Endodermal cell (in vitro differentiated cells): Measurements from ENCODE around the gene ARHGAP26. TPM values are rescaled to one million over a fixed set of nuclear protein-coding genes. Genes with fewer than 3 reads are reported as not detected.

Experiments used
- DNase-seq: peaks from one replicate; pipeline ENCODE4 v3.0.0-alpha.2; 2017
- H3K27ac ChIP-seq: 2 replicates; pipeline ENCODE4 v1.5.1; 2013; ENCODE audit warnings: mild to moderate bottlenecking, low read depth, low read length, moderate library complexity
- H3K27me3 ChIP-seq: 2 replicates; pipeline ENCODE4 v1.6.1; 2013; ENCODE audit warnings: mild to moderate bottlenecking, low read length, moderate library complexity; ENCODE audit not compliant: insufficient read depth, control insufficient read depth, poor library complexity, severe bottlenecking
- H3K36me3 ChIP-seq: 2 replicates; pipeline ENCODE4 v1.7.0; 2013; ENCODE audit warnings: mild to moderate bottlenecking, low read length, moderate library complexity; ENCODE audit not compliant: control insufficient read depth, insufficient read depth
- H3K4me1 ChIP-seq: one replicate; pipeline ENCODE4 v1.7.0; 2013; ENCODE audit warnings: low read length; ENCODE audit not compliant: control insufficient read depth, insufficient read depth
- H3K4me3 ChIP-seq: 2 replicates; pipeline ENCODE4 v1.5.1; 2013; ENCODE audit warnings: mild to moderate bottlenecking, low read length, moderate library complexity
- H3K9ac ChIP-seq: 2 replicates; pipeline ENCODE4 v1.6.1; 2013; ENCODE audit warnings: mild to moderate bottlenecking, low read length, moderate library complexity; ENCODE audit not compliant: poor library complexity, severe bottlenecking; ENCODE audit errors: extremely low read depth
- H3K9me3 ChIP-seq: 2 replicates; pipeline ENCODE4 v1.6.1; 2013; ENCODE audit warnings: mild to moderate bottlenecking, low read length, moderate library complexity; ENCODE audit not compliant: control insufficient read depth
- H3K27ac Mint-ChIP-seq: 2 replicates; pipeline ENCODE4 v1.8.0; 2020; ENCODE audit warnings: mixed read lengths
- H3K27me3 Mint-ChIP-seq: 2 replicates; pipeline ENCODE4 v1.8.0; 2021; ENCODE audit warnings: mild to moderate bottlenecking, mixed read lengths; ENCODE audit not compliant: insufficient read depth
- H3K36me3 Mint-ChIP-seq: 2 replicates; pipeline ENCODE4 v1.8.0; 2020; ENCODE audit warnings: low read depth, mixed read lengths
- H3K4me1 Mint-ChIP-seq: 2 replicates; pipeline ENCODE4 v1.8.0; 2020; ENCODE audit warnings: mixed read lengths
- H3K4me3 Mint-ChIP-seq: 2 replicates; pipeline ENCODE4 v1.8.0; 2020; ENCODE audit warnings: mild to moderate bottlenecking, moderate library complexity, mixed read lengths
- H3K9me3 Mint-ChIP-seq: 2 replicates; pipeline ENCODE4 v1.8.0; 2020; ENCODE audit warnings: mild to moderate bottlenecking, mixed read lengths
- WGBS, 2 experiments: methylation state at CpG; one replicate each; pipeline versions ENCODE4 v1.1.5 to v1.1.7; 2013; ENCODE audit warnings: missing lambda C conversion rate in 2 of 2, mixed read lengths in 1 of 2; ENCODE audit not compliant: insufficient coverage in 1 of 2, insufficient read length in 1 of 2; 5-methylcytosine and 5-hydroxymethylcytosine counted together
- total RNA-seq, 2 donors: library from RNA; stranded (reverse); fragmentation: NEBNext Ultra II Directional in 1 of 2; extraction: Animal tissue kit (Norgen Biotek cat#: 25700) in 1 of 2; gene quantifications; 2 replicates in 1 of 2; 3 replicates in 1 of 2; pipeline ENCODE4 v1.2.1, GENCODE V29; 2021
- TF ChIP-seq, protein P1 (sequence below): fragments of 200-600 bp; sonication (generic); conservative IDR thresholded peaks from 2 replicates; pipeline ENCODE4 v1.5.0; 2021; ENCODE audit warnings: antibody characterized with exemption, mild to moderate bottlenecking

Gene ARHGAP26
- total RNA-seq, 2 donors from 2014 or later, result 49.2 to 60.5 TPM

DNA sequence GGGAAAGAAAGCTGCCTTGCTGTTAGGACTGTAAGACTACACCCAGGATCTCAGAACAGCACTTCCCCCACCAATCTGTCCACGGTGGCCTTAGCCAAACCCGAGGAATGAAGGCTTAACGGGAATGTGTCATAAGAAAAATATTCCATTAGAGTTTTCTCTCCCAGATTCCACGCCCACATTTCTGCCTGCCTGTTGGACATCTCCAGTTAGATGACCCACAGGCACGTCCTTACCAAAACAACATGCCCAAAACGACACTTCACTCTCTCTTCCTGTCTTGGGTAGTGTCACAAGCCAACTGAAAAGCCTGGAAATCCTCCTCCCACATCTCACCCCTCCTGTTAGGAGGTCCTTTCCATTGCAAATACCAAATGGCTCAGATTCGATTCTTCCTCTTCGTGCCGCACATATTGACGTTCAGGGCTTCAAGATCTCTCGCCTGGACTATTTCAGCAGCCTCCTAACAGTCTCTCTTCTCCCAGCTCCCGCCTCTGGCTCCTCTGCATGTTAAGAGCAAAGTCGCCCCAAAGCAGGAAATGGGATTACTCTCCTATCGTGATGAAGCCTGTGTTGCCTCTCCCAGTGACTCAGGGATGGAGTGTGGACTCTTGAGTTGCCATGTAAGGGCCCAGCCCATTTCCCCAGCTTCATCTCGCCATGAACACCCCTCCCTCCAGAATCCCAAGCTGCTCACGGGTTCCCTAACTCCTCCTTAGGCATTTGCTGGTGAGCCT is 474.0 kb downstream of the ARHGAP26 start:
- 86 to 90% methylated on average over 13 to 16 of the region's 16 CpGs for WGBS, 2 experiments
- Mint-ChIP-seq H3K36me3 (no peaks in the 10 kb centered on the region), H3K4me3 (no peak overlapping the region), H3K9me3 (peaks cover 12% of the 10 kb centered on the region), H3K4me1 (peaks cover 25% of the 10 kb centered on the region), H3K27me3 (no peaks in the 10 kb centered on the region), H3K27ac (no peak overlapping the region)
- H3K27me3 ChIP-seq, result no peaks in the 10 kb centered on the region
- H3K9me3 ChIP-seq, result peaks cover 12% of the 10 kb centered on the region
- H3K36me3 ChIP-seq, result no peaks in the 10 kb centered on the region
- H3K4me1 ChIP-seq, result peaks cover 11% of the 10 kb centered on the region
- DNase-seq, result no peak
- H3K27ac ChIP-seq, result no peak overlapping the region
- TF ChIP-seq, protein P1, sequence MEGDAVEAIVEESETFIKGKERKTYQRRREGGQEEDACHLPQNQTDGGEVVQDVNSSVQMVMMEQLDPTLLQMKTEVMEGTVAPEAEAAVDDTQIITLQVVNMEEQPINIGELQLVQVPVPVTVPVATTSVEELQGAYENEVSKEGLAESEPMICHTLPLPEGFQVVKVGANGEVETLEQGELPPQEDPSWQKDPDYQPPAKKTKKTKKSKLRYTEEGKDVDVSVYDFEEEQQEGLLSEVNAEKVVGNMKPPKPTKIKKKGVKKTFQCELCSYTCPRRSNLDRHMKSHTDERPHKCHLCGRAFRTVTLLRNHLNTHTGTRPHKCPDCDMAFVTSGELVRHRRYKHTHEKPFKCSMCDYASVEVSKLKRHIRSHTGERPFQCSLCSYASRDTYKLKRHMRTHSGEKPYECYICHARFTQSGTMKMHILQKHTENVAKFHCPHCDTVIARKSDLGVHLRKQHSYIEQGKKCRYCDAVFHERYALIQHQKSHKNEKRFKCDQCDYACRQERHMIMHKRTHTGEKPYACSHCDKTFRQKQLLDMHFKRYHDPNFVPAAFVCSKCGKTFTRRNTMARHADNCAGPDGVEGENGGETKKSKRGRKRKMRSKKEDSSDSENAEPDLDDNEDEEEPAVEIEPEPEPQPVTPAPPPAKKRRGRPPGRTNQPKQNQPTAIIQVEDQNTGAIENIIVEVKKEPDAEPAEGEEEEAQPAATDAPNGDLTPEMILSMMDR, result no peak
- H3K9ac ChIP-seq, result no peak overlapping the region
- peak overlapping the region; percentile 44 for H3K4me3 ChIP-seq

DNA sequence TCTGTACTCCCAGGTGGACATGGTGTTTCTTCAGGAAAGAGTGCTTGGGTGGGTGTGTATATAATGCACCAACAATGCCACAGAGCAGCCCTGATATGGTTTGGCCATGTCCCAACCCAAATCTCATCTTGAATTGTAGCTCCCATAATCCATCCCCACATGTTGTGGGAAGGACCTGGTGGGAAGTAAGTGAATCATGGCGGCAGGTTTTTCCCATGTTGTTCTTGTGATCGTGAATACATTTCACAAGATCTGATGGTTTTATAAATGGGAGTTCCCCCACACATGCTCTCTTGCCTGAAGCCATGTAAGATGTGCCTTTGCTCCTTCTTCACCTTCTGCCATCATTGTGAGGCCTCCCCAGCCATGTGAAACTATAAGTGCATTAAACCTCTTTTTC is 474.8 kb downstream of the ARHGAP26 start:
- Histone ChIP-seq H3K9ac (no peak overlapping the region), H3K27ac (no peak overlapping the region), H3K4me3 (peak overlapping the region; percentile 44), H3K27me3 (no peaks in the 10 kb centered on the region), H3K36me3 (no peaks in the 10 kb centered on the region), H3K4me1 (peaks cover 11% of the 10 kb centered on the region), H3K9me3 (peaks cover 12% of the 10 kb centered on the region)
- TF ChIP-seq, protein P1, result no peak
- H3K27me3 Mint-ChIP-seq, result no peaks in the 10 kb centered on the region
- H3K27ac Mint-ChIP-seq, result no peak overlapping the region
- 77 to 79% methylated on average over 2 of the region's 2 CpGs for WGBS, 2 experiments
- H3K4me1 Mint-ChIP-seq, result peaks cover 25% of the 10 kb centered on the region
- no peaks in the 10 kb centered on the region for H3K36me3 Mint-ChIP-seq
- H3K9me3 Mint-ChIP-seq, result peaks cover 12% of the 10 kb centered on the region
- DNase-seq, result no peak
- no peak overlapping the region for H3K4me3 Mint-ChIP-seq

DNA sequence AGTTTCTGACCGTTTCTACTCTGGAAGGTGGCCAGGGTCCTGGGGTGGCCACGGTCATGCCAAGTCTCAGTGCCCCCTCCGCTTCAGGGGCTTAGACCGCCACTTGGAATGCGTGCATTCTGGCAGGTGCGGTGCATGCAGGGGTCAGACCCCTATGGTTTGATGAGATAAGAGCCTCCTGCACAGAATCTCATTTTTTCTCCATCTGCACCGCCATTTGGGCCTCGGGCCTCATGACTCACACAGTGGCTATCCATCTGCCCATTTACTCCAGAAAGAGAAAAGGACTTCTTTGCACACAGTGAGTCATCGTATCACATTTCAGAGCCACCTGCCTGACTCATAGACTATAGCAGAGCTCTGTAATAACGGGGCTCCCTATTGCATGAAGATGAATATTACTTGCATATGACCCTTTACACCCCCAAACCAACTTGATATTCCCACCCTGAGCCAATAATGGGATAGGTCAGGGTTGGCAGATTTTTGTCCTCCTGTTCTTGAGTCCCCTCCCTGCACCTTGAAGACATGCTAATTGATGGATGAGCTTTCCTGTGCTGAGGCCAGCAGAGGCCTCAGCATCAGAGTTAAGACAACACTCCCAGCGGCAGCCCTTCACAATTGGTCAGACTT is 475.9 kb downstream of the ARHGAP26 start:
- Histone ChIP-seq H3K4me1 (peaks cover 9% of the 10 kb centered on the region), H3K36me3 (no peaks in the 10 kb centered on the region), H3K27me3 (no peaks in the 10 kb centered on the region), H3K9ac (no peak overlapping the region), H3K4me3 (no peak overlapping the region), H3K27ac (no peak overlapping the region), H3K9me3 (peaks cover 12% of the 10 kb centered on the region)
- TF ChIP-seq, protein P1, result no peak
- H3K9me3 Mint-ChIP-seq, result peaks cover 12% of the 10 kb centered on the region
- DNase-seq, result no peak
- H3K4me3 Mint-ChIP-seq, result no peak overlapping the region
- H3K36me3 Mint-ChIP-seq, result no peaks in the 10 kb centered on the region
- H3K27me3 Mint-ChIP-seq, result no peaks in the 10 kb centered on the region
- peaks cover 20% of the 10 kb centered on the region for H3K4me1 Mint-ChIP-seq
- H3K27ac Mint-ChIP-seq, result no peak overlapping the region
- 93 to 95% methylated on average over 3 to 11 of the region's 11 CpGs for WGBS, 2 experiments
